ENCODE measurements around the gene RPL3.

DNA sequence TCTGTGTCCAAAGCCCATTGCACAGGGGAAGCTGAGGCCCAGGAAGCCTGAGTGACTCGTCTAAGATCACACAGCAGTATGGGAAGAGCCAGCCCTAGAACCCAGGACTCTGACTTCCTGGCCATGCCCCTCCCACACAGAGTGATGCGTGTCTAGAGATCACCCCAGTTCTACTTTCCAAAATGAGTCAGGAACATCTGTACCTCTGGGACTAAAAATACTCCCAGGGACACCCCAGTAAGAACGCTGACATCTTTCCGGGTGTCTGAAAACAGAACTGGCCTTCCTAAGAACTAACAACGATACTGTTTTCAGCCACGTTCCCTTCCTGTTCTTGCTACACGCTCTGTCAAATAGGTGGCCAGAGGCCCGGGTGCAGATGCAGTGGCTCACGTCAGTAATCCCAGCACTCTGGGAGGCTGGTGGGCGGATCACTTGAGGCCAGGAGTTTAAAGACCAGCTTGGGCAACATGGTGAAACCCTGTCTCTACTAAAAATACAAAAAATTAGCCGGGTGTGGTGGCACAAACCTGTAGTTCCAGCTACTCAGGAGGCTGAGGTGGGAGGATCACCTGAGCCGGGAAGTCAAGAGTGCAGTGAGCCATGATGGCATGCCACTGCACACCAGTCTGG lies 52.9 kb downstream of the RPL3 start:
- TF ChIP-seq, protein P1, sequence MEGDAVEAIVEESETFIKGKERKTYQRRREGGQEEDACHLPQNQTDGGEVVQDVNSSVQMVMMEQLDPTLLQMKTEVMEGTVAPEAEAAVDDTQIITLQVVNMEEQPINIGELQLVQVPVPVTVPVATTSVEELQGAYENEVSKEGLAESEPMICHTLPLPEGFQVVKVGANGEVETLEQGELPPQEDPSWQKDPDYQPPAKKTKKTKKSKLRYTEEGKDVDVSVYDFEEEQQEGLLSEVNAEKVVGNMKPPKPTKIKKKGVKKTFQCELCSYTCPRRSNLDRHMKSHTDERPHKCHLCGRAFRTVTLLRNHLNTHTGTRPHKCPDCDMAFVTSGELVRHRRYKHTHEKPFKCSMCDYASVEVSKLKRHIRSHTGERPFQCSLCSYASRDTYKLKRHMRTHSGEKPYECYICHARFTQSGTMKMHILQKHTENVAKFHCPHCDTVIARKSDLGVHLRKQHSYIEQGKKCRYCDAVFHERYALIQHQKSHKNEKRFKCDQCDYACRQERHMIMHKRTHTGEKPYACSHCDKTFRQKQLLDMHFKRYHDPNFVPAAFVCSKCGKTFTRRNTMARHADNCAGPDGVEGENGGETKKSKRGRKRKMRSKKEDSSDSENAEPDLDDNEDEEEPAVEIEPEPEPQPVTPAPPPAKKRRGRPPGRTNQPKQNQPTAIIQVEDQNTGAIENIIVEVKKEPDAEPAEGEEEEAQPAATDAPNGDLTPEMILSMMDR (IDR thresholded peaks at IDR 0.05), result no peak
- TF ChIP-seq POLR2AphosphoS5 (IDR thresholded peaks at IDR 0.05), result no peak
